ENCODE measurements around the gene UBE2M. TPM values are rescaled to one million over a fixed set of nuclear protein-coding genes. Genes with fewer than 3 reads are reported as not detected.

UBE2M gene
- total RNA-seq, 1 donor from 2014 or later = 81.9 TPM

- peak overlapping the region; percentile 100 for H3K27ac Mint-ChIP-seq
- DNase-seq (ENCODE audit: extremely low spot score, unreplicated experiment) = peak; percentile 89
- H3K4me3 Mint-ChIP-seq = peak overlapping the region; percentile 100
- peaks cover 37% of the 10 kb centered on the region for H3K4me1 Mint-ChIP-seq (ENCODE audit: unreplicated experiment)
- no peaks in the 10 kb centered on the region for H3K36me3 Mint-ChIP-seq
- H3K27me3 Mint-ChIP-seq = no peaks in the 10 kb centered on the region
- H3K9me3 Mint-ChIP-seq = no peaks in the 10 kb centered on the region
- TF ChIP-seq CTCF (conservative IDR thresholded peaks at IDR 0.05) = no peak
Measured at GRCh38 chr19:58575183-58576041, 17.0 kb upstream of the UBE2M start.

GRCh38 chr19:58573658-58574164, 15.3 kb upstream of the UBE2M start:
- Mint-ChIP-seq H3K36me3 (no peaks in the 10 kb centered on the region), H3K4me1 (ENCODE audit: unreplicated experiment) (peaks cover 28% of the 10 kb centered on the region), H3K9me3 (no peaks in the 10 kb centered on the region), H3K27me3 (no peaks in the 10 kb centered on the region), H3K4me3 (peak overlapping the region; percentile 100), H3K27ac (peak overlapping the region; percentile 100)
- no peak for TF ChIP-seq CTCF (conservative IDR thresholded peaks at IDR 0.05)
- no peak for DNase-seq (ENCODE audit: extremely low spot score, unreplicated experiment)

GRCh38 chr19:58572818-58573657, 14.6 kb upstream of the UBE2M start, which contains the start of gene MZF1:
MZF1 (minus strand) TSS chr19:58573335; CDS start chr19:58571389, 1,946 bp downstream.
- peak within 1 kb of the TSS; percentile 100 for H3K4me3 Mint-ChIP-seq
- H3K9me3 Mint-ChIP-seq = no peaks in the 10 kb centered on the region
- no peaks in the 10 kb centered on the region for H3K36me3 Mint-ChIP-seq
- H3K27me3 Mint-ChIP-seq = no peaks in the 10 kb centered on the region
- TF ChIP-seq CTCF (conservative IDR thresholded peaks at IDR 0.05) = peak; percentile 60
- DNase-seq (ENCODE audit: extremely low spot score, unreplicated experiment) = peak; percentile 99
- peak within 1 kb of the TSS; percentile 100 for H3K27ac Mint-ChIP-seq
- H3K4me1 Mint-ChIP-seq (ENCODE audit: unreplicated experiment) = peaks cover 25% of the 10 kb centered on the region

- peak overlapping the region; percentile 100 for H3K4me3 Mint-ChIP-seq
- H3K4me1 Mint-ChIP-seq (ENCODE audit: unreplicated experiment) = peaks cover 25% of the 10 kb centered on the region
- H3K27me3 Mint-ChIP-seq = no peaks in the 10 kb centered on the region
- no peaks in the 10 kb centered on the region for H3K36me3 Mint-ChIP-seq
- no peaks in the 10 kb centered on the region for H3K9me3 Mint-ChIP-seq
- TF ChIP-seq CTCF (conservative IDR thresholded peaks at IDR 0.05) = no peak
- peak overlapping the region; percentile 100 for H3K27ac Mint-ChIP-seq
- DNase-seq (ENCODE audit: extremely low spot score, unreplicated experiment) = no peak
Measured at GRCh38 chr19:58572026-58572817, 13.8 kb upstream of the UBE2M start.

GRCh38 chr19:58571575-58571947, 13.2 kb upstream of the UBE2M start:
- no peaks in the 10 kb centered on the region for H3K9me3 Mint-ChIP-seq
- no peaks in the 10 kb centered on the region for H3K36me3 Mint-ChIP-seq
- no peak overlapping the region for H3K27ac Mint-ChIP-seq
- no peak for DNase-seq (ENCODE audit: extremely low spot score, unreplicated experiment)
- H3K4me3 Mint-ChIP-seq = peak overlapping the region; percentile 100
- no peak for TF ChIP-seq CTCF (conservative IDR thresholded peaks at IDR 0.05)
- H3K4me1 Mint-ChIP-seq (ENCODE audit: unreplicated experiment) = peaks cover 25% of the 10 kb centered on the region
- no peaks in the 10 kb centered on the region for H3K27me3 Mint-ChIP-seq
